GM04503 (cell line): Measurements from ENCODE around the gene FAM83E.
"Not testable (repeated sequence)": the region's sequence is repeated elsewhere in the genome, so short reads cannot be mapped to it uniquely, and the experiment has no call there.

Experiments used
- DNase-seq: peaks from one replicate; pipeline ENCODE4 v3.0.0-alpha.2; 2012; ENCODE audit warnings: low read depth

Gene FAM83E

GRCh38 chr19:48614436-48615230 lies at the start of gene FAM83E:
Gene FAM83E, minus strand, starts transcription at chr19:48615076. Its CDS starts 1,704 bp downstream, at chr19:48613372.
- DNase-seq = no peak

- no peak for DNase-seq
Observed at GRCh38 chr19:48664476-48664875, 49.6 kb upstream of the FAM83E start.

GRCh38 chr19:48663667-48664066 lies 48.8 kb upstream of the FAM83E start:
- DNase-seq = no peak

- no peak for DNase-seq
Observed at GRCh38 chr19:48661711-48662090, 46.8 kb upstream of the FAM83E start.

- peak; percentile 61 for DNase-seq
Observed at GRCh38 chr19:48660852-48661710, 46.2 kb upstream of the FAM83E start.

GRCh38 chr19:48659768-48660167 lies 44.9 kb upstream of the FAM83E start:
- no peak for DNase-seq

GRCh38 chr19:48658483-48658882 lies 43.6 kb upstream of the FAM83E start:
- DNase-seq = no peak

GRCh38 chr19:48657828-48658227 lies 43.0 kb upstream of the FAM83E start:
- DNase-seq = not testable (repeated sequence)

GRCh38 chr19:48656840-48657474 lies 42.1 kb upstream of the FAM83E start:
- peak; percentile 93 for DNase-seq

- no peak for DNase-seq
Observed at GRCh38 chr19:48654299-48655059, 39.6 kb upstream of the FAM83E start.

GRCh38 chr19:48651683-48652048 lies 36.8 kb upstream of the FAM83E start:
- no peak for DNase-seq

GRCh38 chr19:48650974-48651682 lies 36.3 kb upstream of the FAM83E start:
- DNase-seq = no peak

- DNase-seq = no peak
Observed at GRCh38 chr19:48648134-48648533, 33.3 kb upstream of the FAM83E start.

- DNase-seq = no peak
Observed at GRCh38 chr19:48646722-48647216, 31.9 kb upstream of the FAM83E start.

- DNase-seq = no peak
Observed at GRCh38 chr19:48646001-48646721, 31.3 kb upstream of the FAM83E start, which contains the start of gene CA11. Gene CA11, minus strand, starts transcription at chr19:48646187. Its CDS starts 555 bp downstream, at chr19:48645632.

- no peak for DNase-seq
Observed at GRCh38 chr19:48645620-48646000, 30.7 kb upstream of the FAM83E start.

- DNase-seq = no peak
Observed at GRCh38 chr19:48644839-48645619, 30.2 kb upstream of the FAM83E start.

GRCh38 chr19:48644355-48644754 lies 29.5 kb upstream of the FAM83E start:
- DNase-seq = no peak

GRCh38 chr19:48642862-48643261 lies 28.0 kb upstream of the FAM83E start:
- no peak for DNase-seq

GRCh38 chr19:48641850-48642249 lies 27.0 kb upstream of the FAM83E start:
- DNase-seq = no peak
